Frontal cortex (tissue), 4 donors: ENCODE data around the gene PLPPR3. TPM values are rescaled to one million over a fixed set of nuclear protein-coding genes. Genes with fewer than 3 reads are reported as not detected.

Experiments used
- DNase-seq, 2 donors: peaks; one replicate each; pipeline ENCODE4 v3.0.0; 2012; ENCODE audit warnings: low spot score in 2 of 2
- FAIRE-seq: peaks from 2 replicates; lab custom pipeline; 2012; peaks lifted over from hg19 to GRCh38; lab: Jason Lieb, UNC
- total RNA-seq: library from RNA; depleted of rRNA; stranded (reverse); fragments of >200 nt; gene quantifications from one replicate; pipeline ENCODE4 v1.2.3, GENCODE V29; 2014
- donor health status: control.
- donor health status: control.
- donor health status: control.

PLPPR3 gene
- total RNA-seq, 1 donor from 2014 or later: 119 TPM

DNA sequence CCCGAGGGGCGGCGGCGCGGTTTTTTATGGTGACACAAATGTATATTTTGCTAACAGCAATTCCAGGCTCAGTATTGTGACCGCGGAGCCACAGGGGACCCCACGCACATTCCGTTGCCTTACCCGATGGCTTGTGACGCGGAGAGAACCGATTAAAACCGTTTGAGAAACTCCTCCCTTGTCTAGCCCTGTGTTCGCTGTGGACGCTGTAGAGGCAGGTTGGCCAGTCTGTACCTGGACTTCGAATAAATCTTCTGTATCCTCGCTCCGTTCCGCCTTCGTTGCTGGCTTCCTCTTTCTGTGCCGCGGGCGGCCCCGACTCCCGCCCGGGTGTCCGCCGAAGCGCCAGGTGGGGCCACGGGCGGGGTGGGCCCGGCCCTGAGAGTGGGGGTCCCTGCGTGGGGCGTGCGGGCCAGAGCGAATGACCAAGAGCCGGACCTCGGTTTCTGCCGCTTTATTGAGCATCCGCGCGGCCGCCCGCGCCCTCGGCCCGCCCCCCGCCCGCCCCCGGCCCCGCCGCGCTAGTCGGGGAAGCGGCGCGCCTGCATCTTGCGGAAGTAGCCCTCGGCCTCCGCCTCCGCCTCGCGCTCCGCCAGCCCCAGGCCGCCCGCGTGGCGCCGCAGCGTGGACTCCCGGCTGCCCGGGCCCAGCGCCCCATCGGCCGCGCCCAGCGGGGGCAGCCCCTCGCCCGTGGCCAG is 9.6 kb downstream of the PLPPR3 start:
- FAIRE-seq: no peak

DNA sequence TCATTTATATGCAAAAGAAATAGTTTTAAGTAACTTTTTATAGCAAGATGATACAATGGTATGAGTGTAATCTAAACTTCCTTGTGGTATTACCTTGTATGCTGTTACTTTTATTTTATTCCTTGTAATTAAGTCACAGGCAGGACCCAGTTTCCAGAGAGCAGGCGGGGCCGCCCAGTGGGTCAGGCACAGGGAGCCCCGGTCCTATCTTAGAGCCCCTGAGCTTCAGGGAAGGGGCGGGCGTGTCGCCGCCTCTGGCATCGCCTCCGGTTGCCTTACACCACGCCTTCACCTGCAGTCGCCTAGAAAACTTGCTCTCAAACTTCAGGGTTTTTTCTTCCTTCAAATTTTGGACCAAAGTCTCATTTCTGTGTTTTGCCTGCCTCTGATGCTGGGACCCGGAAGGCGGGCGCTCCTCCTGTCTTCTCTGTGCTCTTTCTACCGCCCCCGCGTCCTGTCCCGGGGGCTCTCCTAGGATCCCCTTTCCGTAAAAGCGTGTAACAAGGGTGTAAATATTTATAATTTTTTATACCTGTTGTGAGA is 10.2 kb downstream of the PLPPR3 start:
- no peak for FAIRE-seq
- DNase-seq: no peak

More for the DNA sequence above, 9.6 kb downstream of the PLPPR3 start:
- no peak for DNase-seq

DNA sequence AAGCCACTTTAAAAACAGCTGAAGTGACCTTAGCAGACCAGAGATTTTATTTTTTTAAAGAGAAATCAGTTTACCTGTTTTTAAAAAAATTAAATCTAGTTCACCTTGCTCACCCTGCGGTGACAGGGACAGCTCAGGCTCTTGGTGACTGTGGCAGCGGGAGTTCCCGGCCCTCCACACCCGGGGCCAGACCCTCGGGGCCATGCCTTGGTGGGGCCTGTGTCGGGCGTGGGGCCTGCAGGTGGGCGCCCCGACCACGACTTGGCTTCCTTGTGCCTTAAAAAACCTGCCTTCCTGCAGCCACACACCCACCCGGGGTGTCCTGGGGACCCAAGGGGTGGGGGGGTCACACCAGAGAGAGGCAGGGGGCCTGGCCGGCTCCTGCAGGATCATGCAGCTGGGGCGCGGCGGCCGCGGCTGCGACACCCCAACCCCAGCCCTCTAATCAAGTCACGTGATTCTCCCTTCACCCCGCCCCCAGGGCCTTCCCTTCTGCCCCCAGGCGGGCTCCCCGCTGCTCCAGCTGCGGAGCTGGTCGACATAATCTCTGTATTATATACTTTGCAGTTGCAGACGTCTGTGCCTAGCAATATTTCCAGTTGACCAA is 10.8 kb downstream of the PLPPR3 start:
- FAIRE-seq: no peak
- no peak for DNase-seq

DNA sequence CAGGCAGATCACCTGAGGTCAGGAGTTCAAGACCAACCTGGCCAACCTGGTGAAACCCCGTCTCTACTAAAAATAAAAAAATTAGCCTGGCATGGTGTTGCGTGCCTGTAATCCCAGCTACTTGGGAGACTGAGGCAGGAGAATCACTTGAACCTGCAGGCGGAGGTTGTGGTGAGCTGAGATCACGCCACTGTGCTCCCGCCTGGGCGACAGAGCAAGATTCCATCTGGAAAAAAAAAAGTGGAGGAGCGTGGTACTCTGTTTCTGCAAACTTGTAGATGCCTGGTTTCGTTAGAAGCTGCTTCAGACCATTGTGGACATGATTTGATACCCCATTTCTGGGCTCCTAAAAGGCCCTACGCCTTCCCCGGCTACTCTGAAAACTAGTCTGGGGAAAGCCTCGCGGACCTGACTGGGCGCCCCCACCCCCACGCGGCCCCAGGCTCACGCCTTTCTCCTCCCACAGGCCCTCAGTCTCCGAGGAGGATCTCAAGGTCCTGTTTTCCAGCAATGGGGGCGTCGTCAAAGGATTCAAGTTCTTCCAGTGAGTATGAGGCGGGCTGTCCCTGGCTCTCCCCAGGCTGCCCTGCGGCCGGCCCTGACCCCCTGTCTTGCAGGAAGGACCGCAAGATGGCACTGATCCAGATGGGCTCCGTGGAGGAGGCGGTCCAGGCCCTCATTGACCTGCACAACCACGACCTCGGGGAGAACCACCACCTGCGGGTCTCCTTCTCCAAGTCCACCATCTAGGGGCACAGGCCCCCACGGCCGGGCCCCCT is 11.5 kb downstream of the PLPPR3 start:
- FAIRE-seq (no peak), DNase-seq (no peak)

DNA sequence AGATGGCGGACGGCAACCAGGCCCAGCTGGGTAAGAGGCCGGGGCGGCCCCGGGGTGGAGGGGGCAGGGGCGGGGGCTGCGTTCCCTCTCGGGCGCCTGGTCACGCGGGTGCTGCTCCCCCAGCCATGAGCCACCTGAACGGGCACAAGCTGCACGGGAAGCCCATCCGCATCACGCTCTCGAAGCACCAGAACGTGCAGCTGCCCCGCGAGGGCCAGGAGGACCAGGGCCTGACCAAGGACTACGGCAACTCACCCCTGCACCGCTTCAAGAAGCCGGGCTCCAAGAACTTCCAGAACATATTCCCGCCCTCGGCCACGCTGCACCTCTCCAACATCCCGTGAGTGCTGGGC is 13.4 kb downstream of the PLPPR3 start:
- DNase-seq (no peak), FAIRE-seq (no peak)

DNA sequence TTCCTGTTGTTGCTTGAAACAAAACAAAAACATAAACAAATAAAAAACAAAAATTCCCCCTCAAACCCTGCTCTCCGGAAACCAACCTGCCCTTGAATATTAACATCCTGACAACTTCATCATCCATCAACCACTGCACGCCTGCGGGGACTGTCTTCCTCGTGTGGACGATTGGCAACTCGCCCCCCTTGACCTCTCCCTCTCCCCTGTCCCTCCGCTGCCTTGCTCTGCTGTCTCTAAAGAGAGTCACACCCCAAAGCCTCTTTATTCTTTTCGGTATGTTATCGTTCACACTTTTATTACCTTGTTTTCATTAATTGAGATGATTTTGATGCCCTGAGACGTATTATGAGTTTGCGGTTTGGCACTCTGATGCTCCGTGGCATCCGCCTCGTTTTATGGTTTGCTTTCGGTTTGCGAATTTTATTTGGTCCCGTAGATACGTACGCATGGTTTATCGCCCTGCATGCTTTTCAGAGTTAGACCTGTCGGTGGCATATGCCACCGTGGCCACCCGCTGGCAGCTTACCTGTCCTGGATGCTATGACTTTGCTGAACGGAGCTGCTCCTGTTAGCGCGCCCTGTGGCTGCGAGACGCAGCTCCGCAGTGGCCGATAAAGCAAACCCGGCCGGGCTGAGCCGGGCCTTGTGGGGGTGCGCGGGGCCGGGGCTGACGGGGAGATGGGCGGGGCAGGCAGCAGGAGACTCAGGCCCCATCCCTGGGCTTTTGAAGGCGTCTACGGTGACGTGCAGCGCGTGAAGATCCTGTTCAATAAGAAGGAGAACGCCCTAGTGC is 13.9 kb downstream of the PLPPR3 start:
- DNase-seq (peak in 1 of 2 donors; percentile 51), FAIRE-seq (no peak)

DNA sequence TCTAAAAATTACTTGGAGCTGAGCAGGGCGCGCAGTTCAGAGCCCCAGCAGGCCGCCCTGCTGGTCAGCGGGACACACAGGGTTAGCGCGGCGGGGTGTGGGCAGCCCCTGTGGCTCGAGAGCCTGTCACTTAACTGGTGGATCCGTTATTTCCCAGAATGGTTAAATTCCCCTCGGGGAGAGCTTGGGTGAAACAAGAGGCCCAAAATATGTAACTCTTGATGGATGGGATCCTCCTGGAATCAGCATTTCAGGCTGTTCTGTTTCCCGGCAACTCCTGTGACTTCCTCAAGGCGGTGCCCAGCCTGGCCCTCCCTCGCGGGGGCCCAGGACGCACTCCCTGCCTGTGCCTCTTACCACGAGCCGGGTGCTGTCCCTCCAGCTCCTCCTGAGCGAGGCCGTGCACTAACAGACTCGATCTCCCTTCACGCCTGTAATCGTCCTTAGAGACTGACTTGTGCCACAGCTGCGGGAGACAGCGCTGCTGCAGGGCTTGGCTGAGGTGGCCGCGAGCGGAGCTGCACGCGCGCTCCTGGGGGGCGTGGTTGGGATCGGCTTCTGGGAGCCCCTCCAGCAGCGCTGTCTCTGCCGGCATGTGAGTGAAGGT is 14.8 kb downstream of the PLPPR3 start:
- DNase-seq (peak; percentile 32 to 51), FAIRE-seq (no peak)

DNA sequence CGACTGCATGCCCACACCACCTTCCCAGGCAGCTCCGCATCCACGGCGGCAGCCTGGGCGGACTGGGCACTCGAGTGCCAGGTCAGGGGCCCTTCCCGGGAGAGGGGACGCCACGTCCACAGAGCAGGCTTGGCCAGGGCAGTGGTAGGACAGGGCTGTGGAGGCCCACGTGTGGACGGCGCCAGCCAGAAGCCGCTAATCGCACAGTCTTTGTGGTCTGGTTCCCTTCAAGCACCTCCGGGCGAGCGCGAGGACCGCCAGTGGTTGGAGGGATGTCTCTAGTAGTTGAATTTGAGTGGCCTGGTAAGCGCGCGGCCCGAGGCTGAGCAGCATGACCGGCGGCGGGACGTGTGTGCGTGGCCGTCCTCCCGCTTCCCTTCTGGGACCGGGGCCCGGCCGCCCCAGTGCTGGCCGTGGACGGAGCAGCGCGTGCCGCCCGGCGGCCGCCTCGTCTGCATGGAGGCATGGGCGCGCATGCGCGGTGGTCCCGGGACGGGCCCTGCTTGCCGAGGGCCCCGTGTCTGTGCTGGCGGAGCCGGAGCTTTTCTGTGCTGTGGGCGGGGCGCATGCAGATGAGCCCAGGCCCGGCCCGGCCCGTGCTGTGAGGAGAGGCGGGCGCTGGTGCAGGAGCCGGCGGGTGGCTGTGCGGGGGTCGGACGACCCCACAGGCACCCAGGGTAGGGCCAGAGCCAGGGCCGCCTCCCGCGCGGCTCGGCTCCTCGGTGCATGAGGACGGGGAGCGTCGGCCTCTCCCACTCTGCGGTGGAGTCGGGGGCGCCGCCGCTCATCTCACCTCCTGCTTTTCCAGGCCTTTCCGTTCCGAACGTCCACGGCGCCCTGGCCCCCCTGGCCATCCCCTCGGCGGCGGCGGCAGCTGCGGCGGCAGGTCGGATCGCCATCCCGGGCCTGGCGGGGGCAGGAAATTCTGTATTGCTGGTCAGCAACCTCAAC is 15.9 kb downstream of the PLPPR3 start:
- peak in 1 of 2 donors; percentile 34 for DNase-seq
- no peak for FAIRE-seq

DNA sequence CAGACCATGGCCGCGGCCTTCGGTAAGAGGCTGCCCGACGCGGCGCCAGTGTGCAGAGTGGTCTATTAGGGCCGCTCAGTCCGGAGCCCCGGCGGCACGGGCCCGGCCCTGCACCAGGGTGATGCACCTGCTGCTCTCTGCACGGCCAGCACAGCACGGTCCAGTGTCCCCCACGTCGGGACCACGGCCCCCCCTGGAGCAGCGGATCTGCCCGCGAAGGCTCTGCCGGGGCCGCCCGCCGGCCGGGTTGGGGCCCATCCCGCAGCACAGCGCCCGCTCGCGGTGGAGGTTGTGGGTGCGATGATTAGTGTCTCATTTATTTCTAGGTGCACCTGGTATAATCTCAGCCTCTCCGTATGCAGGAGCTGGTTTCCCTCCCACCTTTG is 16.6 kb downstream of the PLPPR3 start:
- FAIRE-seq: no peak

DNA sequence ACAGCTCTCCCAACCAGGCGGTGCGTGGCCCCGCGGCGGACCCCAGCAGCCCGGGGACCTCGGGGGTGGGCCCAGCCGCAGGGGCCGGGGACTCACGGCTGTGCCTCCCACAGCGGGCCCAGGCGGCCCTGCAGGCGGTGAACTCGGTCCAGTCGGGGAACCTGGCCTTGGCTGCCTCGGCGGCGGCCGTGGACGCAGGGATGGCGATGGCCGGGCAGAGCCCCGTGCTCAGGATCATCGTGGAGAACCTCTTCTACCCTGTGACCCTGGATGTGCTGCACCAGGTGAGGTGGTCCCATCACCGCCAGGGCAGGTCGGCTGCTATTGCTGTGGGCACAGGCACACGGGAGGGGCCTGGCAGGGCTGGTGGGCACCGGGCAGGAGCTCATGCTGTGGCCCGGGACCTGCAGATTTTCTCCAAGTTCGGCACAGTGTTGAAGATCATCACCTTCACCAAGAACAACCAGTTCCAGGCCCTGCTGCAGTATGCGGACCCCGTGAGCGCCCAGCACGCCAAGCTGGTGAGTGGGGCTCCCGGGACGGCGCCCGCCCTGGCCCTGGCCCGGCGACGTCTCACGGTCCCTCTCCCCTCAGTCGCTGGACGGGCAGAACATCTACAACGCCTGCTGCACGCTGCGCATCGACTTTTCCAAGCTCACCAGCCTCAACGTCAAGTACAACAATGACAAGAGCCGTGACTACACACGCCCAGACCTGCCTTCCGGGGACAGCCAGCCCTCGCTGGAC is 17.2 kb downstream of the PLPPR3 start:
- DNase-seq (no peak), FAIRE-seq (no peak)

More for the DNA sequence above, 16.6 kb downstream of the PLPPR3 start:
- DNase-seq: peak in 1 of 2 donors; percentile 40

DNA sequence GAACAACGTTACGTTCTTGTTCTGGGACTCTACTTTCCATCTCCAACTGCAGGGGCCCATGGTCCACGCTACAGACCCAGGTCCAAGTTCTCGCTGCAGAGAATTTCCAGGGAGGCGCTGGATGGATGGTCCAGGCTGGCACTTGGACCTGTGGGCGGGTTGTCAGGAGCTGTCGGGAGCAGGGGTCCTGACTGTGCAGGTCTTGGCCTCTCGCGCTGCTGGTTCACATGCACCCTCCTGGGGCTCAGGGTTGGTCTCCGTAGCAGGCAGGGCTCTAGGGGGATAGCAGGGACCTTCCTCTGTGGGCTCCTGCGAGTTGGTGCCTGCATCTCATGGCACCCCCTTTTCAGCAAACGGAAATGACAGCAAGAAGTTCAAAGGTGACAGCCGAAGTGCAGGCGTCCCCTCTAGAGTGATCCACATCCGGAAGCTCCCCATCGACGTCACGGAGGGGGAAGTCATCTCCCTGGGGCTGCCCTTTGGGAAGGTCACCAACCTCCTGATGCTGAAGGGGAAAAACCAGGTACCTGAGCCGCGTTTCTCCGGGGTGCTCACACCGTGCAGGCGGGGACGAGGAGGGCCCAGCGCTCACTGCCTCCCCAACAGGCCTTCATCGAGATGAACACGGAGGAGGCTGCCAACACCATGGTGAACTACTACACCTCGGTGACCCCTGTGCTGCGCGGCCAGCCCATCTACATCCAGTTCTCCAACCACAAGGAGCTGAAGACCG is 17.9 kb downstream of the PLPPR3 start:
- FAIRE-seq: no peak

DNA sequence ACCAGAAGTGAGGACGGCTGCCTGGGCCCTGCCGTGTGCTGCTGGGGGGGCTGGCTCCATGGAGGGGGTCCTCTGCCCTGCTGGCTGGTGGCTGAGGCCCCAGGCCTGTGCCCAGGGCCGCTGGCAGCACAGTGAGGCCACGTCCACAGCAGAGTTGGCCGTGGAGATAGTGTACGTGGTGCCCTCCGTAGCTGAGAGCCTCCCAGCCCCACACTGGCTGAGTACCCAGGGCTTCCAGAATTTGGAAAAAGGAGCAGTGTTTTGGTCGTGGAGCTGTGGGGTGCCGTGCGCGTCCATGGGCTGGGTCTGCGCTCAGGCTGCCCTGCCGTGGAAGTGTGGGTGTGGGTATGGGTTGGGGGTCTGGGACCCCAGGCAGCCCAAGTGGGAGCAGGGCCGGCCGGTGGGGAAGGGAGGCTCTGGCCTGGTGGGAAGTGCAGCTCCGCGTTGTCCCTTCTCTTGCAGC is 18.6 kb downstream of the PLPPR3 start:
- DNase-seq (no peak), FAIRE-seq (no peak)

More for the DNA sequence above, 17.9 kb downstream of the PLPPR3 start:
- no peak for DNase-seq

DNA sequence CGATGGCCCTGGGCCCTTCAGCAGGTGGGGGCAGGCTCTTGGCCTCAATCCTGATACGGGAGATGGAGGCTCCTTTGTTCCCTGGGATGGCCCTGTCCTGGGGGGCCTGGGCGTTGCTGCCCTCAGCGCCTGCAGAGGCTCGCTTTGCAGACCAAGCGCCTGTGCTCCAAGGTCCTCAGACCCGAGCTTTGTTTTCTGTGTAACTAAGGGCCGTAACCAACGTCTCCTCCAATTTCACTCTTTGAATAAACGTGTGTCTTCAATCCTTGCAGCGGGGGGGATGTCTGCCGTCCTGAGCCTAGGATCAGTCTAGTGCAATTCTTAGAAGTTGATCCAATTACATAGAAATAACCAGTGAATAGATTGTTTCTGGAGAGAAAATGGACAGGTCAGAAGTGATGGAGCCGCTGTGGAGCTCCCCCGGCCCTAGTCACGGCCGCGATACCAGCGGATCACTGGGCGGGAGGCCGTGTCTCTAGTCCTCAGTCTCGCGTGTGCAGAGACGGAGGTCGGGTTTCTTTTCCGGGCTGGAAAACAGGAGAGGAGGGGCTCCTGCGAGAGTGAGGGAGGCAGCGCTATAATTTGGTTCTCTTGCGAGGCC is 19.2 kb downstream of the PLPPR3 start:
- DNase-seq (peak in 1 of 2 donors; percentile 51), FAIRE-seq (no peak)

DNA sequence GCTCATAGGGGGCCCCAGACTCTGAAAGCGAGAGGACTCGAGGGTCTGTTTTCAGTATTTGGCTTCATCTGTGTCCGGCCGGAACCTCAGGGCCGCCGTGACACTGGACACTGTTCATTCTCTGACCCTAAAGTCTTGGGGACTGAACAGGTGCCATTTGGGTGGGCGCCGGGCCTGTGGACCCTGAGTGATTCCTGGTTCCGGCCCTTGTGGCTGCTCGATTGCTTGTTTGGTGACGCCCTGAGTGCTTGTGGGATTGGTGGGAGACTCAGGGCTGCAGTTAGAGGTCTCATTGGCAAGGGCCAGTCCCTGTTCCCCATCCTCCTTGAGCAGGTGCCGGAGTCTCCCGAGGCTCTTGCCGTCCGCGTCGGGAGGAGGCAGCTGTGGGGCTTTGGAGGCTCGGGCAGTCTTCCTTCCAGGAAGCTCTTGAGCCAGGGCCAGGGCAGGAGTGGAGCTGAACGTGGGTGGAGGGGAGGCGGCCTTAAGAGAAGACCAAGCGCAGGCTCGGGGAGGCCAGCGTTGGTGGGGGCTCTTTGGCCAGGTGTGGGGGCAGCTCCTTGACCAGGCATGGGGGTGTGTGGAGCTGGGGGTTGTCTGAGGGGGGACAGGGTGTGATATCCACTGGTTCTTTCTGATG is 19.8 kb downstream of the PLPPR3 start:
- FAIRE-seq: no peak
- peak in 1 of 2 donors; percentile 43 for DNase-seq

DNA sequence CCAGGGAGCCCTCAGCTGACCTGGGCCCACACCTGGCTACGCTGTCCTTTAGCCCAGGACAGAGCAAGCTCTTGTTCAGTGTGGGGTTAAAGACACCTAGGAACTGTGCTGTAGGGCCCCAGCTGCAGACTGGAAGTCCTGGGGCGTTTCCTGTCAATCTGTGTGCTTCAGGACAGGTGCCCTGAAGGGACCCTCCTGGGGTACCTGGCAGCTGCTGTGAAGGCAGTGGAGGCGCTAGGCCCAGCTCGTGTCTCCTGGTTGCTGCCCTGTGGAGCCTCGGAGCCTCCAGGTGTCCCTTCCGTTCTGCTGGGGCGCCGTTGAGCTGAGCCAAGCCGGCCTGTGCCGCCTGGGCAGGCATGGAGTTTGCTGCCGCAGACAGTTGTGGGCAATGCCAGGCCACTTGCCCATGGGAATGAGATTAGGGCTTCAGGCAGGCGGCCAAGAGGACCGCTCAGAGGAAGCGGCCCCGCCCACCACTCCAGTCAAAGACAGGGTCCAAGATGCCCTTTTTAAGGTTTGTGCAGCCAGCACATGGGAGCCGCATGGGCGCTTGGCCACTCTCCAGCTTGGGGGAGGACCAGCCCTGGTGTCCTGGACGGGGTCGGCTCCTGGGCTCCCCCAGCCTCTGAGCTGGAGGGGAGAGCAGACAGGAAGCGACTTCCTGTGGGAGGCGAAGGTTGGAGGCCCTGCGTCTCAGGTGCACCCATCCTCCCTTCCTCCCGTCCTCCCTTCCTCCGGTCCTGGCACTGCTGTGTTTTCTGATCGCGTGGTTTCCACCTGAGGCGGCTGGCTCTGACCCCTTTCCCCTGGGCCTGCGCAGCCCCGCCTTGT is 20.5 kb downstream of the PLPPR3 start:
- FAIRE-seq (no peak), DNase-seq (peak in 1 of 2 donors; percentile 37)
